SH-SY5Y (cell line): ENCODE measurements around the gene RAD51B.

Experiments
- GATA2 ChIP-seq: IDR thresholded peaks from 2 replicates; pipeline ENCODE4 v1.6.1; 2011; ENCODE audit warnings: mild to moderate bottlenecking, low read depth, low read length
- GATA3 ChIP-seq: IDR thresholded peaks from 2 replicates; pipeline ENCODE4 v1.6.1; 2011; ENCODE audit warnings: low read depth, mild to moderate bottlenecking, low read length, moderate library complexity

DNA sequence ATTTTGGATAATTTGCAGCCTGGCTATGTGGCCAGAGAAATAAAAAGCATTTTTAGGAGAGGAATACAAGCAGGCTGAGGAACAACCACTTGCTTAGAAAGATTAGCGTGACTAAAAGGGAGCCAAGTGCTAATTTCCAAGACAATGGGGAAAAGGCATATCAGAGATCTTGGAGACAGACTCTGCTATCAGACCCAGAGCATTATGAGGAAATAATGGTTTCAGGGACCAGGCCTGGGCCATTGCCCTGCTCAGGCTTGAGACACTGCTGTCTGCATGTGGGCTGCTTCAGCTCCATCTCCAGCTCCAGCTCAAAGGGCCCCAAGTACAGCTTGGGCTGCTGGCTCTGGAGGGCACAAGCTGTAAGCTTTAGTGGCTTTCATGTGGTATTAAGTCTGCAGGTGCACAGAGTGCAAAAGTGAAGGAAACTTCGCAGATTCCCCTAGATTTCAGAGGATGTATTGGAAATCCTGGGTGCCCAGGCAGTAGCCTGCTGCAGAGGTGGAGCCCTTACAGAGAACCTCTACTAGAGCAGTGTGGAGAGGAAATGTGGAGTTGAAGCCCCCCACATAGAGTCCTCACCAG, 524.0 kb downstream of the RAD51B start:
- TF ChIP-seq GATA2 (no peak), GATA3 (no peak)
